GM18951 (cell line): ENCODE results near the gene SEMA4D.

Source experiments
- POLR2A ChIP-seq: IDR thresholded peaks from 4 replicates; pipeline ENCODE4 v1.6.1; 2011; ENCODE audit warnings: mild to moderate bottlenecking; ENCODE audit not compliant: insufficient read length, insufficient read depth; ENCODE audit errors: extremely low read depth
- in situ Hi-C: fragments of 300-500 bp; cut with MboI; formaldehyde crosslinking; loops from one replicate; pipeline ENCODE4 v1.12.0; 2022; ENCODE audit warnings: low sequenced_read_pairs, mixed read lengths, inconsistent platforms; ENCODE audit not compliant: unreplicated experiment

Gene SEMA4D

DNA sequence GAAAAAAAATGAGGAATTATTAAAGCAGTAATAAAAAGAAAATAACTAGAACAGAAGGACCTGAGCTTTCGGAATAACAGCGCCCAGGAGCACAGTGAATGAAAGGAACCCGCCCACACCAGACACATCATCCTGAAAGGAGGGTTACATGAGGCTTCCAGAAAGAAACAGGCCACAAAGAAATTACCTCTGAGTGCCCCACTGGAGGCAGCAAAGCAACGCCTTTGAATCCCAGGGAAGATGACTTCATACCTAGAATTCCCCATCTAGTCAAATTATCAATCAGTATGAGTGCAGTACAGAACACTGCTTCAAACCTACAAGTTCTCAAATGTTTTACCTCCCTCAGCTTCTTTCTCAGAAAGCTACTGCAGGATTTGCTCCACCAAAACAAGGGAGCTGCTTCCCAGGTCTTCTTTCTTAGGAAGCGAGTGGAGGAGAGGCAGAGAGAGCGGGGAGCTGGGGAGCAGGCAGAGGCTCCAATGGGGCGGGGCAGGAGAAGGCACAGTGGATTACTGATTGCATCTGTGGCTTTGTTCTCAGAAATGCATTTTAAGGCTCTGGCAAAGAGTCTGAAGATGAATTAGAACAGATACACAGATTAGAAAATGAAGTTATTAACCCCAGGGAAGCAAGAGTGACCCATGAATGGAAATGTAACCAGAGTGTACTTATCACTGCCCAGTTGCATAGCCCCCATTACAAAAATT lies 87.1 kb downstream of the SEMA4D start:
- no peak for TF ChIP-seq POLR2A
- in situ Hi-C loops = no loop called here

DNA sequence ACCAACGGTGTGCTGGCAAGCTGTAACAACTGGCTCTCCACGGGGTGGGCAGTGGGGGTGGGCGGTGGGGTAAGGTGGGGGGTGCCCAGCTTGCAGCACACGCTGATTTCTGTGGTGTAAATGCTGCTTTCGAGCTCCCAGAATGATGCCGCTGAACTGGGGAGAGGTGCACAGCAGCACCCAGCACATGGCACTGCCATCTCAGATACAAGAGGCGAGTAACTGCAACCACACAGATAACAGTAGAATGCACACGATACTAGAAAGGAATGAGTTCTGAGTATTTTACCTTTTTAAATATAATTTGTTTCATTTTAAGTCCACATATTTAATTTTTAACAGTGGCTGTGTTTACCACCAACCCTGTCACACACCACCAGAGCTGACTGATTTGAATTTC lies 87.9 kb downstream of the SEMA4D start:
- no peak for TF ChIP-seq POLR2A
- in situ Hi-C loops = no loop called here

DNA sequence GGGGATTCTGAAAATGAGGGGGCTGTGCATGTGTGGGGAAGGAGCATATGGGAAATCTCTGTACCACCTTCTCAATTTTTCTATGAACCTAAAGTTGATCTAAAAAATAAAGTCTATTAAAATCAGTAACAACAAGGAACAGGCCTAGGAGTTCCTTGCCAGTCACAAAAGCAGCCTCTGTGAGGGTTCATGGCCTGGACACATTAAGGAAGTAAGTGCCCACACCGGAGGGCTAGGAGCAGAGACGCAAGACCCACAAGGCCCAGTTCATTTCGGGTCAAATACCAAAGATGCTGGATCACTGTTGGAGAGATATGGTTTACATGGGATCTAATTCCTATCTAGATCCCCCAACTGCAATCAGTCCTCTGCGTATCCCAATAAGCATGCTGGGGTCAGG lies 88.4 kb downstream of the SEMA4D start:
- in situ Hi-C loops = loop anchor here (10.0 kb wide), 1 partner anchor 135 kb away; no protein-coding TSS in a partner anchor
- no peak for TF ChIP-seq POLR2A

DNA sequence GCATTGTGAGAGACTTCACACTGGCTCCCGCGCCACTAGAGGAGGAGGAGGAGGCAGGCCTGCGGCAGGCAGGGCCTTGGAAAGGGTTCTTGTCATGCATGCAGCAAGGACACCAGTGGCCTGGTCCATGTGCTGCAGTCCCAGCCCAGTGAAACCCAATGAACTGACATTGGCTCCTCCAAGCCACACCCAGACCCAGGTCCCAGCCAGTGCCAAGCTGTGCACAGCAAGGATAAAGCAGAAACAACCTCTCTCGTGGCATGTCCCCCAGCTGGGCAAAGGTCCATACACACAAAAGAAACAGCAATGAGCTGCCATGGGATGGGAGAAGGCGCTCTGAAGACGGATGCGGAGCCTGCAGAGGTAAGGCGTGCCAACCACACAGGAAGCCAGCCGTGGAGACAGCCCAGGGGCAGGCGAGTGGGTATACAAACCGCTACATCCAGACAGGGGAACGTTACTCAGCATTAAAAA lies 89.2 kb downstream of the SEMA4D start:
- in situ Hi-C loops = loop anchor here (10.0 kb wide), 1 partner anchor 136 kb away; no protein-coding TSS in a partner anchor

GRCh38 chr9:89407070-89407469 lies 90.8 kb downstream of the SEMA4D start:
- in situ Hi-C loops = loop anchor here (10.0 kb wide), 1 partner anchor 138 kb away; no protein-coding TSS in a partner anchor
- TF ChIP-seq POLR2A = no peak

More for the DNA sequence above, 89.2 kb downstream of the SEMA4D start:
- no peak for TF ChIP-seq POLR2A

DNA sequence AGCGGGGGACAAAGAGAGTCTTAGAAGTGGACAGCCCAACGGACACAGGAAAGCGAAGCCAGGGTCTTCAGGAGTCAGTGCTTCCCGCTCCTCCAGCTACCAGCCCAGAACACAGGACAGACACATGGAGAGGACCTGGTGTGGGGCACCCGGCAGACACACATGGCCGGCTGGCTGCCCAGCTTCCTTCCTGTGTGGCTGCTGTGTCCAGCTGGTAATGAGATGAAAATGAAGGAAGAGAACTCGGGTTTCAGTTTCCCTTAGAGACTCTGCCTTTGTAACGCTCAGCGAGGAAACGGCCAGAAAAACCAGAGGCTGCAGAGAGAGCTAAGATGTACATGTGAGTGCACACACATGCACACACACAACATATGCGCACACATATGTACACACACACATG lies 92.1 kb downstream of the SEMA4D start:
- in situ Hi-C loops = loop anchor here (10.0 kb wide), 1 partner anchor 139 kb away; no protein-coding TSS in a partner anchor
- TF ChIP-seq POLR2A = peak; percentile 49

DNA sequence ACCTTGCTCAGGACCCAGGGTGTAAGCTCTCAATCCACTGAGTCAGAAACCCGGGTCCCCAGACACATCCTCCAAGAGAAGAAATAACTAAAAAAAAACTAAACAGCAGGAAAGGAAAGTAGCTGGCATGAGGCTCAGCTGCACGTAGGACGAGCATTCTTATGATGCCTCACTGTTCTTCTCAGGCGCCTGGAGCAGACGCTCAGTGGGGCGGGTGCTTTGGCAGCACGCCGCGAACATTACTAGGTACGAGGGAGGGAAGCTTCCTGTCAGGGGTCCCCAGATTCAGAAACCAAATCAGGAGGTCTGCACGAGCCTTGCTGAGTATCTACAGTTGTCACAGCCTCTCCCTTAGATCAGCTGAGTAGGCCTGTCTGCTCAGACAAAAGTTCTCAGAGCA lies 93.8 kb downstream of the SEMA4D start:
- no peak for TF ChIP-seq POLR2A
- in situ Hi-C loops = loop anchor here (10.0 kb wide), 1 partner anchor 141 kb away; no protein-coding TSS in a partner anchor

GRCh38 chr9:89402695-89403427 lies 95.1 kb downstream of the SEMA4D start:
- in situ Hi-C loops = loop anchor here (10.0 kb wide), 1 partner anchor 142 kb away; no protein-coding TSS in a partner anchor
- TF ChIP-seq POLR2A = peak; percentile 29

- TF ChIP-seq POLR2A = peak; percentile 21
- in situ Hi-C loops = loop anchor here (10.0 kb wide), 1 partner anchor 144 kb away; no protein-coding TSS in a partner anchor
Observed at GRCh38 chr9:89400403-89401116, 97.4 kb downstream of the SEMA4D start.

DNA sequence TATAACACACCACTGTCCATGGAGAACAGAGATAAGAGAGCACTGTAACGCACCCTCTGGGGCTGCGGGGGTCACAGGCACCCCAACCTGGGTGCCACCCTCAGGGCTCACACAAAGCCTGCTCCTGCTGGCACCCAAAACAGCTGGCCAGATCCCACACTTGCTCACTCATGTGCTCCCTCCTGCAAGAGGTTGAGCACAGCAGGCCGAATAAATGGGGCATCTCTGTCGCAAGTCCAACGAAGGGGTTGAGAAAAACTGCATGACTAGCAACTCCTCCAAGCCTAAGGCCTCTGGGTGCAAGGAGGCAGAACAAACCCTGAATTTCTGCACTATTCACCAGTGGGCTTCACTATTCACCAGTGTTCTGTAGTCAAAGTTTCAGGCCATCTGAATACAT lies 99.3 kb downstream of the SEMA4D start:
- in situ Hi-C loops = no loop called here
- no peak for TF ChIP-seq POLR2A

- in situ Hi-C loops = no loop called here
- no peak for TF ChIP-seq POLR2A
Observed at GRCh38 chr9:89397471-89397870, 100.4 kb downstream of the SEMA4D start.

DNA sequence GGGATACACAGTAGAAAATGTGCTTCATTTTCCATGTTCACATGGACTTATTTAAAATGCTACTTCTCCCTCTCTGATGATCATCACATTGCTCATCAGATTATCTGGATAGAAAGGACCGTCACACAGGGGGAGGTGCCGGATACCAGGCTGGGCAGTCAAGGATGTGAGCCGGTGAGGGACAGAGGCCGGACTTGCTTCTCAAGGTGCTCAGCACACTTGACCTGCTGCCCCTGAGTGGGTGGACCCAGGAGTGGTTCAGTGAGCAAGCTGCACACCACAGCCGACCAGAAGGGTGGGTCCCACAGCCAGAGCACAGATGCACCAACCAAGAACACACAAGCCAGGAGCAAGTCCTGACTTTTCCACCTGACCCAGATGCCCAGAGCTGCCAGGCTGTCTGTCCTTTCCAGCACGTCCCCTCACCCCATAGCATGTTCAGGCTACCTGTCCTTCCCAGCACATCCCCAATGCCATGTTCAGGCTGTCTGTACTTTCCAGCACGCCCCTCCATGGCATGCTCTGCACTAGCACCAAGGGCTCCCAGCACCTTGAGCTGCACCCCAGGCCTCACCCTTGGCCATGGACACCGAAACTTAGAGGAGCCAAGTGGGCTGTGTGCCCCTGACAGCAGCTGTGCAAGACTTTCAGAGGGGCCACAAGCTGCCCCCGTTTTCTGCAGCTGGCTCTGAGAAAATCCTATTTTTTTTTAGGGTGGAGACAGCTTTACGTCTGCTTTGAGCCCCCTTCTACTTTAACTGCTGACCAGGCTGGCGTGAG lies 101.8 kb downstream of the SEMA4D start:
- peak; percentile 22 for TF ChIP-seq POLR2A
- in situ Hi-C loops = no loop called here
